Lower leg skin (tissue), 3 donors: ENCODE results near the gene ADAMTS9.

Source experiments
- POLR2A ChIP-seq, 2 donors: fragments of 450-650 bp; IDR thresholded peaks; one replicate each; pipeline ENCODE4 v1.6.1; 2016 to 2017; ENCODE audit warnings: antibody characterized with exemption in 2 of 2, mild to moderate bottlenecking in 1 of 2, moderate library complexity in 1 of 2
- TF ChIP-seq, protein P1 (sequence below), 3 donors: fragments of 450-650 bp; IDR thresholded peaks; one replicate each; pipeline ENCODE4 v1.5.1; 2016; ENCODE audit warnings: antibody characterized with exemption in 3 of 3, mild to moderate bottlenecking in 3 of 3, moderate library complexity in 2 of 3

DNA sequence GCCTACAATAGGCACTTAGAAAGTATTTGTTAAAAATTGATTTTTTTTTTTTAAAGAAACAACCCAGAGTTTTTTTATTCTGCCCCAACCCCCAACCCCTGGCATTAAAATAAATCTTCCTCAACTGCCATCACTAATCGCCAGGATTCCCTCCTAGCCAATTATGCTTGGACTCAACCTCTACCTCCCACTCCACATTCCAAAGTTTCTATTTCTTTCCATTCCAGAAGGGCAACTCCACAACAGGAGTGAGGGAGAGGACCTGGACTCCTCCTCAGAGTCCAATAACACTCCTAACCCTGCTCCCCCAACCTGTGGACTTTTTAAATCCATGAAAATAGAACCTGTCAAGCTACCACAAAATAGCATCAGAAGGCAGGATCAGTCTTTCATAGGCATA is 99.4 kb downstream of the ADAMTS9 start:
- no peak for TF ChIP-seq POLR2A (IDR thresholded peaks at IDR 0.05)
- TF ChIP-seq, protein P1, sequence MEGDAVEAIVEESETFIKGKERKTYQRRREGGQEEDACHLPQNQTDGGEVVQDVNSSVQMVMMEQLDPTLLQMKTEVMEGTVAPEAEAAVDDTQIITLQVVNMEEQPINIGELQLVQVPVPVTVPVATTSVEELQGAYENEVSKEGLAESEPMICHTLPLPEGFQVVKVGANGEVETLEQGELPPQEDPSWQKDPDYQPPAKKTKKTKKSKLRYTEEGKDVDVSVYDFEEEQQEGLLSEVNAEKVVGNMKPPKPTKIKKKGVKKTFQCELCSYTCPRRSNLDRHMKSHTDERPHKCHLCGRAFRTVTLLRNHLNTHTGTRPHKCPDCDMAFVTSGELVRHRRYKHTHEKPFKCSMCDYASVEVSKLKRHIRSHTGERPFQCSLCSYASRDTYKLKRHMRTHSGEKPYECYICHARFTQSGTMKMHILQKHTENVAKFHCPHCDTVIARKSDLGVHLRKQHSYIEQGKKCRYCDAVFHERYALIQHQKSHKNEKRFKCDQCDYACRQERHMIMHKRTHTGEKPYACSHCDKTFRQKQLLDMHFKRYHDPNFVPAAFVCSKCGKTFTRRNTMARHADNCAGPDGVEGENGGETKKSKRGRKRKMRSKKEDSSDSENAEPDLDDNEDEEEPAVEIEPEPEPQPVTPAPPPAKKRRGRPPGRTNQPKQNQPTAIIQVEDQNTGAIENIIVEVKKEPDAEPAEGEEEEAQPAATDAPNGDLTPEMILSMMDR (IDR thresholded peaks at IDR 0.05) = no peak
